Spleen (tissue), 13 donors: ENCODE results near the gene IFI30. TPM values are rescaled to one million over a fixed set of nuclear protein-coding genes. Genes with fewer than 3 reads are reported as not detected.

Source experiments
- DNase-seq: peaks from one replicate; pipeline ENCODE4 v3.0.0-alpha.2; 2020
- H3K27ac ChIP-seq, 8 donors: fragments of 200-600 bp; sonication (generic) in 7 of 8; 1 replicate in 4 of 8; 2 replicates in 4 of 8; pipeline versions ENCODE4 v1.5.0 to v1.8.0; 2016 to 2021; ENCODE audit warnings: inconsistent platforms in 4 of 8, mild to moderate bottlenecking in 4 of 8, moderate library complexity in 1 of 8
- H3K27me3 ChIP-seq, 7 donors: fragments of 200-600 bp; sonication (generic) in 6 of 7; replicated peaks in 1 of 7; 1 replicate in 4 of 7; 2 replicates in 3 of 7; pipeline versions ENCODE4 v1.5.0 to v1.8.0; 2016 to 2021; ENCODE audit warnings: inconsistent platforms in 3 of 7, mild to moderate bottlenecking in 1 of 7
- H3K36me3 ChIP-seq, 6 donors: fragments of 200-600 bp; sonication (generic) in 5 of 6; 1 replicate in 4 of 6; 2 replicates in 2 of 6; pipeline versions ENCODE4 v1.5.0 to v1.8.0; 2016 to 2021; ENCODE audit warnings: inconsistent platforms in 2 of 6
- H3K4me1 ChIP-seq, 6 donors: fragments of 200-600 bp; sonication (generic) in 5 of 6; 1 replicate in 3 of 6; 2 replicates in 3 of 6; pipeline versions ENCODE4 v1.5.0 to v1.8.0; 2016 to 2021; ENCODE audit warnings: inconsistent platforms in 3 of 6
- H3K4me3 ChIP-seq, 8 donors: fragments of 200-600 bp; sonication (generic) in 7 of 8; 1 replicate in 4 of 8; 2 replicates in 4 of 8; pipeline versions ENCODE4 v1.5.0 to v1.8.0; 2016 to 2021; ENCODE audit warnings: inconsistent platforms in 4 of 8, mild to moderate bottlenecking in 4 of 8, moderate library complexity in 2 of 8
- H3K9me3 ChIP-seq, 8 donors: fragments of 200-600 bp; sonication (generic) in 7 of 8; 1 replicate in 4 of 8; 2 replicates in 4 of 8; pipeline versions ENCODE4 v1.5.0 to v1.8.0; 2016 to 2021; ENCODE audit warnings: inconsistent platforms in 4 of 8
- CTCF ChIP-seq, 11 experiments: fragments of 200-600 bp in 7 of 11; fragments of 450-650 bp in 4 of 11; sonication (generic) in 4 of 11; IDR thresholded peaks in 8 of 11; conservative IDR thresholded peaks in 3 of 11; 1 replicate in 7 of 11; 2 replicates in 4 of 11; pipeline versions ENCODE4 v1.4.0 to v1.8.0; 2016 to 2021; ENCODE audit warnings: antibody characterized with exemption in 11 of 11, inconsistent platforms in 4 of 11, mild to moderate bottlenecking in 1 of 11
- POLR2A ChIP-seq, 3 donors: fragments of 450-650 bp; IDR thresholded peaks; one replicate each; pipeline ENCODE4 v1.5.1; 2017; ENCODE audit warnings: antibody characterized with exemption in 3 of 3, mild to moderate bottlenecking in 1 of 3
- POLR2AphosphoS5 ChIP-seq, 3 donors: sonication (generic); formaldehyde crosslinking; IDR thresholded peaks; one replicate each; pipeline ENCODE4 v1.5.1; 2017; ENCODE audit warnings: antibody characterized with exemption in 3 of 3
- WGBS, 5 donors: extraction: QIAGEN DNeasy Blood & Tissue Kit in 3 of 5; methylation state at CpG; one replicate each; pipeline versions ENCODE4 v1.1.5 to v1.1.7; 2013 to 2018; 5-methylcytosine and 5-hydroxymethylcytosine counted together
- intact Hi-C: fragments of 100-400 bp; cut with DNase I; formaldehyde crosslinking; loops from one replicate; pipeline ENCODE4 v1.15.0; 2023; ENCODE audit warnings: low total_unique reads
- long read RNA-seq, 2 donors: transcript quantifications; one replicate each; lab custom pipeline, GENCODE V29; 2026
- polyA plus RNA-seq, 3 donors: library from polyadenylated mRNA; stranded (reverse); fragments of 200-250 nt; gene quantifications; one replicate each; pipeline ENCODE4 v1.2.1, GENCODE V29; 2013
- total RNA-seq, 7 donors: library from RNA; depleted of rRNA in 3 of 7; stranded (reverse); fragments of >200 nt in 3 of 7; fragmentation: NEBNext Ultra II Directional in 4 of 7; extraction: Animal tissue kit (Norgen Biotek cat#: 25700) in 4 of 7; gene quantifications; one replicate each; pipeline versions ENCODE4 v1.1.0 to v1.2.1, GENCODE V29; 2016 to 2021
- donor health status: healthy with polysubstance abuse.
- donor health status: DM: no; HTN: no; CAD: no; lungs with moderate emphysema.
- donor health status: DM: no; HTN: no; CAD: no.
- donor health status: Bipolar disorder and iron deficiency.
- donor health status: healthy.
- donor health status: DM: no; HTN: no; CAD: no.
- donor health status: DM: yes; HTN: yes; CAD: no.

The IFI30 gene
- total RNA-seq (100 to 1,000 TPM; 206 to 475 (median 330) TPM), polyA plus RNA-seq (100 to 1,000 TPM; 234 to 299 (median 274) TPM)
- long read RNA-seq, donor 1, transcript IFI30-201 (7 exons, 1,134 nt), result major isoform, 126 of 126 reads
- long read RNA-seq, donor 1, partial matches to known transcripts, result 0 of 126 reads
- long read RNA-seq, donor 1, other reads (novel, unspliced or antisense), result 0 of 126 reads
- long read RNA-seq, donor 2, transcript IFI30-201 (7 exons, 1,134 nt), result major isoform, 70 of 70 reads
- long read RNA-seq, donor 2, partial matches to known transcripts, result 0 of 70 reads
- long read RNA-seq, donor 2, other reads (novel, unspliced or antisense), result 0 of 70 reads

GRCh38 chr19:18173572-18174288 is at the start of gene IFI30:
Gene IFI30, plus strand, starts transcription at chr19:18173813. Its CDS starts 29 bp downstream, at chr19:18173842.
- Histone ChIP-seq H3K4me3 (peak within 1 kb of the TSS; percentile 75 to 98 (median 88)), H3K9me3 (no peaks in the 10 kb centered on the region), H3K27me3 (no peaks in the 10 kb centered on the region), H3K36me3 (peaks cover 0 to 49% (median 40%) of the 10 kb centered on the region in 6 donors), H3K4me1 (peaks cover 40 to 100% (median 79%) of the 10 kb centered on the region in 6 donors), H3K27ac (peak within 1 kb of the TSS; percentile 79 to 95 (median 92))
- WGBS, 5 donors, result 0 to 2% (median 1%) methylated on average over 33 to 47 of the region's 47 CpGs
- DNase-seq, result peak; percentile 97
- peak; percentile 97 to 98 (median 98) for TF ChIP-seq POLR2AphosphoS5 (IDR thresholded peaks at IDR 0.05)
- TF ChIP-seq POLR2A (IDR thresholded peaks at IDR 0.05), result peak; percentile 48 to 93 (median 80)
- TF ChIP-seq CTCF (IDR thresholded peaks at IDR 0.05 in 8 of 11, conservative IDR thresholded peaks at IDR 0.05 in 3 of 11), result peak in 2 of 11 experiments; percentile 21 to 27
- intact Hi-C loops, result no loop called here

- TF ChIP-seq POLR2A (IDR thresholded peaks at IDR 0.05) (no peak), POLR2AphosphoS5 (IDR thresholded peaks at IDR 0.05) (peak in 1 of 3 donors; percentile 34)
- no peak for DNase-seq
- no peak overlapping the region for H3K27ac ChIP-seq
Observed at GRCh38 chr19:18123819-18124218, 49.8 kb upstream of the IFI30 start.

GRCh38 chr19:18126097-18126496 is 47.5 kb upstream of the IFI30 start:
- 73 to 100% (median 92%) methylated on average over 2 of the region's 2 CpGs for WGBS, 5 donors
- peaks cover 0 to 100% (median 86%) of the 10 kb centered on the region in 6 donors for H3K36me3 ChIP-seq
- TF ChIP-seq POLR2AphosphoS5 (IDR thresholded peaks at IDR 0.05), result no peak
- no peak for TF ChIP-seq POLR2A (IDR thresholded peaks at IDR 0.05)
- no peak for TF ChIP-seq CTCF (IDR thresholded peaks at IDR 0.05 in 8 of 11, conservative IDR thresholded peaks at IDR 0.05 in 3 of 11)

More at GRCh38 chr19:18123819-18124218, 49.8 kb upstream of the IFI30 start:
- 79 to 89% (median 80%) methylated on average over 21 to 26 of the region's 26 CpGs for WGBS, 5 donors
- no peak overlapping the region for H3K4me3 ChIP-seq
- peaks cover 8 to 82% (median 21%) of the 10 kb centered on the region in 6 donors for H3K4me1 ChIP-seq
- no peaks in the 10 kb centered on the region for H3K27me3 ChIP-seq
- peaks cover 0 to 87% (median 67%) of the 10 kb centered on the region in 6 donors for H3K36me3 ChIP-seq
- H3K9me3 ChIP-seq, result no peaks in the 10 kb centered on the region
- intact Hi-C loops, result no loop called here

GRCh38 chr19:18128044-18128443 is 45.6 kb upstream of the IFI30 start:
- TF ChIP-seq CTCF (IDR thresholded peaks at IDR 0.05 in 8 of 11, conservative IDR thresholded peaks at IDR 0.05 in 3 of 11), result no peak
- TF ChIP-seq POLR2AphosphoS5 (IDR thresholded peaks at IDR 0.05), result peak in 1 of 3 donors; percentile 41
- no peak for TF ChIP-seq POLR2A (IDR thresholded peaks at IDR 0.05)
- no peak for DNase-seq
- Histone ChIP-seq H3K27ac (peak overlapping the region in 5 of 8 donors; percentile 38 to 64 (median 59)), H3K9me3 (no peaks in the 10 kb centered on the region), H3K36me3 (peaks cover 0 to 100% (median 86%) of the 10 kb centered on the region in 6 donors), H3K27me3 (no peaks in the 10 kb centered on the region), H3K4me1 (peaks cover 0 to 44% (median 2%) of the 10 kb centered on the region in 6 donors), H3K4me3 (no peak overlapping the region)
- 55 to 90% (median 57%) methylated on average over 3 of the region's 3 CpGs for whole genome bisulfite sequencing, 5 donors
- intact Hi-C loops, result no loop called here

More at GRCh38 chr19:18126097-18126496, 47.5 kb upstream of the IFI30 start:
- intact Hi-C loops, result no loop called here
- no peaks in the 10 kb centered on the region for H3K27me3 ChIP-seq
- no peaks in the 10 kb centered on the region for H3K9me3 ChIP-seq
- DNase-seq, result no peak
- peaks cover 0 to 64% (median 2%) of the 10 kb centered on the region in 6 donors for H3K4me1 ChIP-seq
- H3K4me3 ChIP-seq, result no peak overlapping the region
- H3K27ac ChIP-seq, result no peak overlapping the region
